ENCODE results near the gene COL25A1. TPM values are rescaled to one million over a fixed set of nuclear protein-coding genes. Genes with fewer than 3 reads are reported as not detected.

Gene COL25A1
- polyA plus RNA-seq, 2 of the 4 experiments (the other 2 are of a cell fraction): not detected

DNA sequence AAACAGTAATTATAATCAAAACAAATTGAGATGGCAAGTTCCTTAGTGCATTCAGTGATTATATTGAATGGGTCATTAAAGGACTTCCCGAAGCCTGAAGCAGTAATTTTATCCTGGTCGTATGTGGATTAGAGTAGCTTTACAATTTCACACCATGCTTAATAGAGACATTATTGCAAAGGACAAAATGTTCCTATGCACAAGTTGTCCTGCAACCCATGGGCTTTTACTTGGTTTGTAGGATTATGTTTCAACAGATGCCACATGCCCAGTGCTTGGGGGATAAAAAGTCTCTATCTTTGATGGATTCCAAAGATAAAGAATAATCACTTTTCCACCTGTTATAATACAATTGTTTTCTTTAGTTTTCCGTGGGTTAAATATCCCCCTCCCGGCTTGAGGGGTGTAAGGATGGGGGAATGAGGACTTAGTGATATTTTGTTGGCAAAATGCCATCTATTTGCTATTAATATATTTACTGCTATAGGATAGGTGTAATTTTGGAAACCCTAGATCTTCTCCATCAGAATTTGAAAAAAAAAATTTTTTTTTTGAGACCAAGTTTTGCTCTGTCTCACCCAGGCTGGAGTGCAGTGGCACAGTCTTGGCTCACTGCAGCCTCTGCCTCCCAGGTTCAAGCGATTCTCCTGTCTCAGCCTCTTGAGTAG is 383.1 kb downstream of the COL25A1 start:
- no peak overlapping the region for H3K4me3 ChIP-seq
- POLR2A ChIA-PET: no interaction called here

DNA sequence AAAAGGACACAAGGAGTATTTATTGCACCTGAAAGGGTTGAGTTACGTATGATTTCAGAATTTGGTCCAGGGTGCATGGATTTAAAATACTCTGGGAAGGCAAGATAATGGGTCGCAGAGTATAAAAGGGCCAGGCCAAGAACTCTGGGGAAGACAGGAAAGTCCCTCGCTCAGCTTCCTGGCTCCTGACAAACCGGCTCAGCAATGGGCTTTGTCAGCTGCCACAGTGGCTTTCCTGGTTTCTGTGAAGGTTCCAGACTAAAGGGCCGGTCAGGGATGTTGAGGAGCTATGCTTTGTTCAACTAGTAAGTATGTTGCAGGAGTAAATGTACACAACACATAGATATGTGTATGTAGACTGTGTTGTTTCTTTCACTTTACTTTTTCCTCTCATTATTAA is 385.2 kb downstream of the COL25A1 start:
- no peak overlapping the region for H3K27ac ChIP-seq
- no peaks in the 10 kb centered on the region for H3K4me1 ChIP-seq
- no peak overlapping the region for H3K4me2 ChIP-seq
- no peak for ATAC-seq
- no peak for DNase-seq (ENCODE audit: low read depth in 1 of 2, low spot score in 1 of 2)
- no peak for FAIRE-seq
- CTCF ChIA-PET: no interaction called here
- no peaks in the 10 kb centered on the region for H3K9me3 ChIP-seq
- WGBS (ENCODE audit: missing lambda C conversion rate): 8% methylated on average over 5 of the region's 5 CpGs
- TF ChIP-seq HOXB5 (CRISPR knock-in tag; IDR thresholded peaks at IDR 0.05) (no peak), CBX2 (IDR thresholded peaks at IDR 0.05; ENCODE audit: borderline replicate concordance, low read depth) (no peak), FOSL2 (IDR thresholded peaks at IDR 0.05) (no peak), FOSL2 (CRISPR knock-in tag; IDR thresholded peaks at IDR 0.05) (no peak), ESRRA (IDR thresholded peaks at IDR 0.05; ENCODE audit: borderline replicate concordance, low read length) (no peak), EP300 (IDR thresholded peaks at IDR 0.05) (no peak), RCOR1 (IDR thresholded peaks at IDR 0.05; ENCODE audit: low read depth, low read length) (no peak), ZSCAN20 (CRISPR knock-in tag; IDR thresholded peaks at IDR 0.05) (no peak), KDM1A (IDR thresholded peaks at IDR 0.05; ENCODE audit: low read depth) (no peak), NPAS2 (CRISPR knock-in tag; IDR thresholded peaks at IDR 0.05; ENCODE audit: borderline replicate concordance) (no peak), JUNB (IDR thresholded peaks at IDR 0.05) (no peak), HOXA7 (CRISPR knock-in tag; IDR thresholded peaks at IDR 0.05) (no peak), CHD2 (IDR thresholded peaks at IDR 0.05; ENCODE audit: low read length, partially characterized antibody) (no peak), BHLHE40 (IDR thresholded peaks at IDR 0.05; ENCODE audit: low read depth, low read length) (no peak), EHF (CRISPR knock-in tag; IDR thresholded peaks at IDR 0.05) (no peak), JUN (IDR thresholded peaks at IDR 0.05) (no peak), RAD21 (conservative IDR thresholded peaks at IDR 0.05 in 1 of 2, IDR thresholded peaks at IDR 0.05 in 1 of 2) (no peak)
- TF ChIP-seq, protein P1, sequence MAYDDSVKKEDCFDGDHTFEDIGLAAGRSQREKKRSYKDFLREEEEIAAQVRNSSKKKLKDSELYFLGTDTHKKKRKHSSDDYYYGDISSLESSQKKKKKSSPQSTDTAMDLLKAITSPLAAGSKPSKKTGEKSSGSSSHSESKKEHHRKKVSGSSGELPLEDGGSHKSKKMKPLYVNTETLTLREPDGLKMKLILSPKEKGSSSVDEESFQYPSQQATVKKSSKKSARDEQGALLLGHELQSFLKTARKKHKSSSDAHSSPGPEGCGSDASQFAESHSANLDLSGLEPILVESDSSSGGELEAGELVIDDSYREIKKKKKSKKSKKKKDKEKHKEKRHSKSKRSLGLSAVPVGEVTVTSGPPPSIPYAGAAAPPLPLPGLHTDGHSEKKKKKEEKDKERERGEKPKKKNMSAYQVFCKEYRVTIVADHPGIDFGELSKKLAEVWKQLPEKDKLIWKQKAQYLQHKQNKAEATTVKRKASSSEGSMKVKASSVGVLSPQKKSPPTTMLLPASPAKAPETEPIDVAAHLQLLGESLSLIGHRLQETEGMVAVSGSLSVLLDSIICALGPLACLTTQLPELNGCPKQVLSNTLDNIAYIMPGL (CRISPR knock-in tag; IDR thresholded peaks at IDR 0.05; ENCODE audit: borderline replicate concordance): no peak
- POLR2A ChIA-PET: no interaction called here
- H3K4me3 ChIP-seq: no peak overlapping the region

More for the DNA sequence above, 383.1 kb downstream of the COL25A1 start:
- Histone ChIP-seq H3K4me1 (no peaks in the 10 kb centered on the region), H3K9me3 (no peaks in the 10 kb centered on the region), H3K27ac (no peak overlapping the region), H3K4me2 (no peak overlapping the region)
- DNase-seq (ENCODE audit: low read depth in 1 of 2, low spot score in 1 of 2) (no peak), FAIRE-seq (no peak), ATAC-seq (no peak)
- CTCF ChIA-PET: interaction anchor here (0.8 kb wide), 1 partner anchor 87 kb away, joined by 3 read pairs; no protein-coding TSS in a partner anchor
- TF ChIP-seq ZFP36 (IDR thresholded peaks at IDR 0.05; ENCODE audit: borderline replicate concordance, partially characterized antibody) (no peak), NR3C1 (IDR thresholded peaks at IDR 0.05) (no peak), RARB (CRISPR knock-in tag; IDR thresholded peaks at IDR 0.05) (no peak), FOSB (CRISPR knock-in tag; IDR thresholded peaks at IDR 0.05) (no peak), KDM5A (IDR thresholded peaks at IDR 0.05) (no peak), HOXA7 (CRISPR knock-in tag; IDR thresholded peaks at IDR 0.05) (no peak), NPAS2 (CRISPR knock-in tag; IDR thresholded peaks at IDR 0.05; ENCODE audit: borderline replicate concordance) (no peak), EHF (CRISPR knock-in tag; IDR thresholded peaks at IDR 0.05) (no peak), FOXS1 (CRISPR knock-in tag; IDR thresholded peaks at IDR 0.05) (no peak), SMC3 (IDR thresholded peaks at IDR 0.05) (no peak), TFCP2L1 (CRISPR knock-in tag; IDR thresholded peaks at IDR 0.05) (no peak), ESRRA (IDR thresholded peaks at IDR 0.05; ENCODE audit: borderline replicate concordance, low read length) (no peak), MAZ (IDR thresholded peaks at IDR 0.05; ENCODE audit: borderline replicate concordance, low read depth, low read length) (no peak), RNF2 (IDR thresholded peaks at IDR 0.05; ENCODE audit: borderline replicate concordance, low read depth) (no peak)
- TF ChIP-seq, protein P2, sequence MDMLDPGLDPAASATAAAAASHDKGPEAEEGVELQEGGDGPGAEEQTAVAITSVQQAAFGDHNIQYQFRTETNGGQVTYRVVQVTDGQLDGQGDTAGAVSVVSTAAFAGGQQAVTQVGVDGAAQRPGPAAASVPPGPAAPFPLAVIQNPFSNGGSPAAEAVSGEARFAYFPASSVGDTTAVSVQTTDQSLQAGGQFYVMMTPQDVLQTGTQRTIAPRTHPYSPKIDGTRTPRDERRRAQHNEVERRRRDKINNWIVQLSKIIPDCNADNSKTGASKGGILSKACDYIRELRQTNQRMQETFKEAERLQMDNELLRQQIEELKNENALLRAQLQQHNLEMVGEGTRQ (IDR thresholded peaks at IDR 0.05): no peak
- TF ChIP-seq, protein P3, sequence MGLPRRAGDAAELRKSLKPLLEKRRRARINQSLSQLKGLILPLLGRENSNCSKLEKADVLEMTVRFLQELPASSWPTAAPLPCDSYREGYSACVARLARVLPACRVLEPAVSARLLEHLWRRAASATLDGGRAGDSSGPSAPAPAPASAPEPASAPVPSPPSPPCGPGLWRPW (IDR thresholded peaks at IDR 0.05): no peak
- 25% methylated on average over 5 of the region's 5 CpGs for WGBS (ENCODE audit: missing lambda C conversion rate)
